H1 (cell line): ENCODE measurements around the gene CFAP54. TPM values are rescaled to one million over a fixed set of nuclear protein-coding genes. Genes with fewer than 3 reads are reported as not detected.

ENCODE experiments used
- CTCF ChIA-PET: fragments of 300-600 bp; sonication (Branson Sonifier 250); formaldehyde crosslinking; loops from one replicate; lab custom pipeline; 2021; ENCODE audit not compliant: partially characterized antibody; lab: Charles Lee
- POLR2A ChIA-PET: fragments of 300-600 bp; sonication (Branson Sonifier 250); formaldehyde crosslinking; loops from one replicate; lab custom pipeline; 2021; ENCODE audit warnings: inconsistent platforms; ENCODE audit not compliant: partially characterized antibody; lab: Charles Lee
- DNase-seq, 2 experiments: peaks; one replicate each; pipeline versions ENCODE4 v3.0.0 to v3.0.0-alpha.2; 2010 to 2022; ENCODE audit warnings: low spot score in 2 of 2, low read depth in 1 of 2, mixed read lengths in 1 of 2
- FAIRE-seq: peaks from 2 replicates; lab custom pipeline; 2011; peaks lifted over from hg19 to GRCh38; lab: Jason Lieb, UNC
- H2AFZ ChIP-seq: 2 replicates; pipeline ENCODE4 v1.8.1; 2012; ENCODE audit warnings: low read length, inconsistent platforms
- H2AK5ac ChIP-seq: 2 replicates; pipeline ENCODE4 v1.6.1; 2013; ENCODE audit warnings: low read depth, low read length
- H2BK120ac ChIP-seq: replicated peaks from 2 replicates; pipeline ENCODE3; 2013; ENCODE audit warnings: low read depth, low read length, inconsistent platforms
- H2BK12ac ChIP-seq: 2 replicates; pipeline ENCODE4 v1.6.1; 2013; ENCODE audit warnings: low read depth, low read length
- H2BK15ac ChIP-seq: 2 replicates; pipeline ENCODE4 v1.6.1; 2013; ENCODE audit warnings: low read length
- H2BK20ac ChIP-seq: 2 replicates; pipeline ENCODE4 v1.6.1; 2013; ENCODE audit warnings: low read length
- H2BK5ac ChIP-seq: 2 replicates; pipeline ENCODE4 v1.6.1; 2013; ENCODE audit warnings: low read depth, low read length
- H3K14ac ChIP-seq: 2 replicates; pipeline ENCODE4 v1.6.1; 2013; ENCODE audit warnings: inconsistent platforms; ENCODE audit not compliant: insufficient read length
- H3K18ac ChIP-seq: 2 replicates; pipeline ENCODE4 v1.6.1; 2013; ENCODE audit warnings: low read length; ENCODE audit errors: extremely low read depth
- H3K23ac ChIP-seq: 2 replicates; pipeline ENCODE4 v1.6.1; 2013; ENCODE audit warnings: inconsistent platforms; ENCODE audit not compliant: insufficient read length
- H3K23me2 ChIP-seq: 2 replicates; pipeline ENCODE4 v1.6.1; 2013; ENCODE audit warnings: low read depth, low read length
- H3K27ac ChIP-seq: 2 replicates; pipeline ENCODE4 v1.6.1; 2011; ENCODE audit warnings: low read depth, low read length, inconsistent platforms
- H3K27me3 ChIP-seq, 4 experiments: replicated peaks in 1 of 4; 1 replicate in 1 of 4; 2 replicates in 3 of 4; pipeline versions ENCODE4 v1.6.1 to v1.8.1; 2011 to 2013; ENCODE audit warnings: low read length in 3 of 4, mild to moderate bottlenecking in 3 of 4, inconsistent platforms in 2 of 4, mixed read lengths in 2 of 4, moderate library complexity in 1 of 4; ENCODE audit not compliant: control insufficient read depth in 3 of 4, insufficient read depth in 3 of 4; ENCODE audit errors: extremely low read depth in 1 of 4
- H3K36me3 ChIP-seq, 4 experiments: 2 replicates each; pipeline versions ENCODE4 v1.6.1 to v1.8.1; 2011 to 2013; ENCODE audit warnings: mild to moderate bottlenecking in 4 of 4, low read length in 3 of 4, moderate library complexity in 2 of 4, control low read depth in 1 of 4, inconsistent platforms in 1 of 4; ENCODE audit not compliant: insufficient read depth in 4 of 4, control insufficient read depth in 2 of 4
- H3K4ac ChIP-seq: replicated peaks from 2 replicates; pipeline ENCODE3; 2013; ENCODE audit warnings: low read length, low read depth, mixed read lengths, inconsistent platforms; ENCODE audit not compliant: insufficient read length
- H3K4me1 ChIP-seq, 4 experiments: replicated peaks in 1 of 4; 1 replicate in 1 of 4; 2 replicates in 3 of 4; pipeline versions ENCODE4 v1.6.1 to v1.8.1; 2011 to 2013; ENCODE audit warnings: low read length in 3 of 4, inconsistent platforms in 2 of 4, mixed read lengths in 1 of 4; ENCODE audit not compliant: insufficient read depth in 4 of 4, control insufficient read depth in 3 of 4
- H3K4me2 ChIP-seq, 2 experiments: 2 replicates each; pipeline versions ENCODE4 v1.6.1 to v1.8.1; 2011 to 2013; ENCODE audit warnings: low read depth in 2 of 2, low read length in 2 of 2, control low read depth in 1 of 2, inconsistent platforms in 1 of 2, mild to moderate bottlenecking in 1 of 2; ENCODE audit not compliant: insufficient read depth in 1 of 2
- H3K4me3 ChIP-seq, 4 experiments: fragments of 200-600, 300-600 bp in 1 of 4; sonication (generic), shearing (Covaris generic), sonication (Bioruptor Twin) in 1 of 4; 2 replicates each; pipeline versions ENCODE4 v1.5.1 to v1.8.1; 2011 to 2016; ENCODE audit warnings: low read length in 4 of 4, low read depth in 3 of 4, control low read depth in 2 of 4, inconsistent platforms in 2 of 4, mild to moderate bottlenecking in 2 of 4, mixed read lengths in 1 of 4, moderate library complexity in 1 of 4; ENCODE audit not compliant: insufficient read depth in 2 of 4; ENCODE audit errors: extremely low read depth in 1 of 4
- H3K56ac ChIP-seq: replicated peaks from 2 replicates; pipeline ENCODE3; 2013; ENCODE audit warnings: low read depth, mild to moderate bottlenecking, mixed read lengths, low read length, inconsistent platforms; ENCODE audit not compliant: insufficient read length
- H3K79me1 ChIP-seq: 2 replicates; pipeline ENCODE4 v1.6.1; 2013; ENCODE audit warnings: low read depth, low read length, control low read depth
- H3K79me2 ChIP-seq, 2 experiments: 2 replicates each; pipeline versions ENCODE4 v1.6.1 to v1.8.1; 2012 to 2013; ENCODE audit warnings: low read length in 2 of 2, mild to moderate bottlenecking in 2 of 2, inconsistent platforms in 1 of 2; ENCODE audit not compliant: insufficient read depth in 2 of 2, control insufficient read depth in 1 of 2
- H3K9ac ChIP-seq, 4 experiments: replicated peaks in 1 of 4; 1 replicate in 1 of 4; 2 replicates in 3 of 4; pipeline versions ENCODE4 v1.6.1 to v1.8.1; 2011 to 2013; ENCODE audit warnings: low read depth in 3 of 4, low read length in 3 of 4, control low read depth in 2 of 4, mild to moderate bottlenecking in 2 of 4, moderate library complexity in 2 of 4, inconsistent platforms in 1 of 4; ENCODE audit errors: extremely low read depth in 1 of 4
- H3K9me3 ChIP-seq, 2 experiments: 2 replicates each; pipeline versions ENCODE4 v1.6.1 to v1.8.1; 2012 to 2013; ENCODE audit warnings: mild to moderate bottlenecking in 2 of 2, moderate library complexity in 2 of 2, control low read depth in 1 of 2, inconsistent platforms in 1 of 2, low read depth in 1 of 2, low read length in 1 of 2, mixed read lengths in 1 of 2; ENCODE audit not compliant: insufficient read depth in 2 of 2
- H4K20me1 ChIP-seq, 2 experiments: replicated peaks in 1 of 2; 2 replicates each; pipeline versions ENCODE3 to v1.8.1; 2011 to 2013; ENCODE audit warnings: inconsistent platforms in 2 of 2, low read length in 2 of 2, mild to moderate bottlenecking in 1 of 2; ENCODE audit not compliant: insufficient read depth in 2 of 2, control insufficient read depth in 1 of 2
- H4K5ac ChIP-seq: 2 replicates; pipeline ENCODE4 v1.6.1; 2013; ENCODE audit warnings: low read length, low read depth, mixed read lengths, inconsistent platforms; ENCODE audit not compliant: insufficient read length
- H4K8ac ChIP-seq: 2 replicates; pipeline ENCODE4 v1.8.0; 2013; ENCODE audit warnings: mild to moderate bottlenecking, moderate library complexity, low read length, inconsistent platforms; ENCODE audit not compliant: insufficient read depth; ENCODE audit errors: extremely low read depth
- H4K91ac ChIP-seq: replicated peaks from 2 replicates; pipeline ENCODE3; 2013; ENCODE audit warnings: low read length, mixed read lengths, inconsistent platforms; ENCODE audit not compliant: insufficient read length
- KDM4A ChIP-seq: IDR thresholded peaks from one replicate; pipeline ENCODE4 v1.7.1; 2012; ENCODE audit warnings: low read depth, mild to moderate bottlenecking, moderate library complexity, low read length, inconsistent platforms; ENCODE audit not compliant: severe bottlenecking
- KDM5A ChIP-seq: fragments of 200-600 bp; IDR thresholded peaks from 2 replicates; pipeline ENCODE4 v1.7.1; 2012; ENCODE audit warnings: mild to moderate bottlenecking, low read length, inconsistent platforms, mixed read lengths
- MAFK ChIP-seq: IDR thresholded peaks from 2 replicates; pipeline ENCODE4 v1.6.1; 2012; ENCODE audit warnings: low read depth, mild to moderate bottlenecking, improper control_type of control experiment, low read length
- NRF1 ChIP-seq: IDR thresholded peaks from 2 replicates; pipeline ENCODE4 v1.6.1; 2011; ENCODE audit warnings: mild to moderate bottlenecking, low read depth, low read length, improper control_type of control experiment
- POLR2AphosphoS5 ChIP-seq: IDR thresholded peaks from 2 replicates; pipeline ENCODE4 v1.6.1; 2011; ENCODE audit warnings: low read depth, low read length
- SIN3A ChIP-seq, 2 experiments: IDR thresholded peaks in 1 of 2; conservative IDR thresholded peaks in 1 of 2; 2 replicates each; pipeline ENCODE4 v1.6.1; 2011 to 2012; ENCODE audit warnings: low read length in 2 of 2, improper control_type of control experiment in 1 of 2, low read depth in 1 of 2, mild to moderate bottlenecking in 1 of 2
- SRF ChIP-seq: IDR thresholded peaks from 2 replicates; pipeline ENCODE4 v1.6.1; 2011; ENCODE audit warnings: mild to moderate bottlenecking, low read depth, low read length, moderate library complexity
- whole genome bisulfite sequencing, 2 experiments: shearing (Covaris generic) in 1 of 2; methylation state at CpG; one replicate each; pipeline versions ENCODE4 v1.1.6 to v1.1.7; 2013 to 2015; ENCODE audit warnings: low lambda C conversion rate in 2 of 2, mixed read lengths in 2 of 2, inconsistent platforms in 1 of 2, low coverage in 1 of 2, missing lambda C conversion rate in 1 of 2; ENCODE audit not compliant: insufficient replicate concordance in 2 of 2, insufficient coverage in 1 of 2, insufficient read length in 1 of 2; ENCODE audit errors: extremely low coverage in 1 of 2, missing lambda C conversion rate in 1 of 2; 5-methylcytosine and 5-hydroxymethylcytosine counted together
- polyA plus RNA-seq, 7 experiments: library from polyadenylated mRNA; depleted of rRNA in 3 of 7; stranded (reverse) in 5 of 7; unstranded in 2 of 7; fragments of >200 nt in 5 of 7; fragments of 200-250 nt in 2 of 7; gene quantifications; 1 replicate in 5 of 7; 2 replicates in 1 of 7; 4 replicates in 1 of 7; pipeline versions ENCODE4 v1.2.1 to v1.2.3, GENCODE V29; 2011 to 2013; ENCODE audit warnings: missing spikeins in 2 of 7, mixed read lengths in 2 of 7
- total RNA-seq: library from RNA; stranded (reverse); fragmentation: NEBNext Ultra II Directional; extraction: Animal tissue kit (Norgen Biotek cat#: 25700); gene quantifications from 2 replicates; pipeline ENCODE4 v1.2.1, GENCODE V29; 2021
- TF ChIP-seq, protein P1 (sequence below), 3 experiments: IDR thresholded peaks; 1 replicate in 2 of 3; 2 replicates in 1 of 3; pipeline versions ENCODE4 v1.5.1 to v1.6.1; 2011; ENCODE audit warnings: low read length in 3 of 3, mild to moderate bottlenecking in 3 of 3, inconsistent platforms in 2 of 3, low read depth in 1 of 3, moderate library complexity in 1 of 3; ENCODE audit not compliant: insufficient read depth in 1 of 3; ENCODE audit errors: control extremely low read depth in 1 of 3

Gene CFAP54
- total and polyA plus RNA-seq, 2 of the 8 experiments (the other 6 are each of a cell fraction or from before 2014, with no cell fraction given), result 0.17 to 0.33 TPM

DNA sequence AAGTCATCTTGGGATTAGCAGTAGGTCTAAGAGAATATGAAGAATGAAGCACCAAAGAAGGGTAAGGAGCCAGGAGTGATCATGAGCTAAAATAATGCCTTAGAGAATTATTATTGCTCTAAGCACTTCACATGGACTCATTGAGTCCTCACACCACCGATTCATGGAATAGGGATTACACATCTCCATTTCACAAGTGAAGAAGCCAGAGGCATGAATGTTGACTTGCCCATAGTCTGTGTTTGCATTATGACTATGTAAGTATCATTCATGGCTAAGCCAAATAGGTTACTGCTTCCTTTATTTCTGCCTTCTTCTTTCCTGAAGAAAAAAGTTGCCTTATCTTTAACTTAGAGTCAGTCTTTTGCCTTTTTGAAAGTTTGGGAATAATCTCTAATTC lies 318.4 kb downstream of the CFAP54 start:
- Histone ChIP-seq H4K91ac (no peak overlapping the region), H2BK120ac (no peak overlapping the region), H2AK5ac (no peak overlapping the region), H2BK15ac (no peak overlapping the region), H3K56ac (no peak overlapping the region), H3K27ac (no peak overlapping the region), H3K79me1 (no peaks in the 10 kb centered on the region), H3K79me2 (no peaks in the 10 kb centered on the region), H4K8ac (no peak overlapping the region), H3K4me3 (no peak overlapping the region), H2BK20ac (no peak overlapping the region), H3K23me2 (no peaks in the 10 kb centered on the region), H3K4me2 (no peak overlapping the region), H3K4me1 (peaks cover 0 to 3% (median 0%) of the 10 kb centered on the region in 4 experiments; a peak in 1 of 7 replicates), H4K5ac (no peak overlapping the region), H3K4ac (no peak overlapping the region), H4K20me1 (no peaks in the 10 kb centered on the region), H3K23ac (no peak overlapping the region), H3K9ac (no peak overlapping the region), H2BK12ac (no peak overlapping the region), H3K9me3 (no peaks in the 10 kb centered on the region), H3K27me3 (no peaks in the 10 kb centered on the region), H2BK5ac (no peak overlapping the region), H2AFZ (no peak overlapping the region), H3K18ac (no peak overlapping the region), H3K36me3 (no peaks in the 10 kb centered on the region), H3K14ac (no peak overlapping the region)
- CTCF ChIA-PET, result no interaction called here
- 93% methylated on average over 1 of the region's 1 CpG; no CpG with 5 or more reads in 1 of the 2 experiments for WGBS, 2 experiments
- DNase-seq (no peak), FAIRE-seq (no peak)
- TF ChIP-seq SRF (no peak), KDM4A (no peak), MAFK (no peak), KDM5A (no peak), NRF1 (no peak), POLR2AphosphoS5 (no peak), SIN3A (conservative IDR thresholded peaks at IDR 0.05 in 1 of 2, IDR thresholded peaks at IDR 0.05 in 1 of 2; ENCODE audit: low read depth in 1 of 2, low read length in 2 of 2) (no peak)
- TF ChIP-seq, protein P1, sequence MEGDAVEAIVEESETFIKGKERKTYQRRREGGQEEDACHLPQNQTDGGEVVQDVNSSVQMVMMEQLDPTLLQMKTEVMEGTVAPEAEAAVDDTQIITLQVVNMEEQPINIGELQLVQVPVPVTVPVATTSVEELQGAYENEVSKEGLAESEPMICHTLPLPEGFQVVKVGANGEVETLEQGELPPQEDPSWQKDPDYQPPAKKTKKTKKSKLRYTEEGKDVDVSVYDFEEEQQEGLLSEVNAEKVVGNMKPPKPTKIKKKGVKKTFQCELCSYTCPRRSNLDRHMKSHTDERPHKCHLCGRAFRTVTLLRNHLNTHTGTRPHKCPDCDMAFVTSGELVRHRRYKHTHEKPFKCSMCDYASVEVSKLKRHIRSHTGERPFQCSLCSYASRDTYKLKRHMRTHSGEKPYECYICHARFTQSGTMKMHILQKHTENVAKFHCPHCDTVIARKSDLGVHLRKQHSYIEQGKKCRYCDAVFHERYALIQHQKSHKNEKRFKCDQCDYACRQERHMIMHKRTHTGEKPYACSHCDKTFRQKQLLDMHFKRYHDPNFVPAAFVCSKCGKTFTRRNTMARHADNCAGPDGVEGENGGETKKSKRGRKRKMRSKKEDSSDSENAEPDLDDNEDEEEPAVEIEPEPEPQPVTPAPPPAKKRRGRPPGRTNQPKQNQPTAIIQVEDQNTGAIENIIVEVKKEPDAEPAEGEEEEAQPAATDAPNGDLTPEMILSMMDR (IDR thresholded peaks at IDR 0.05; ENCODE audit: control extremely low read depth in 1 of 3, insufficient read depth in 1 of 3, low read depth in 1 of 3, low read length in 3 of 3), result no peak
- POLR2A ChIA-PET, result no interaction called here
